Measurements from ENCODE around the gene FAXDC2.

- TF ChIP-seq POLR2A (IDR thresholded peaks at IDR 0.05; ENCODE audit: control extremely low read depth in 1 of 2, low read depth in 2 of 2, low read length in 2 of 2) (no peak), RNF2 (IDR thresholded peaks at IDR 0.05; ENCODE audit: borderline replicate concordance, low read depth, low read length, missing control alignments, poor library complexity, severe bottlenecking) (no peak)
Observed at GRCh38 chr5:154895606-154896561, 45.5 kb upstream of the FAXDC2 start.
